ENCODE measurements around the gene RAI1.

DNA sequence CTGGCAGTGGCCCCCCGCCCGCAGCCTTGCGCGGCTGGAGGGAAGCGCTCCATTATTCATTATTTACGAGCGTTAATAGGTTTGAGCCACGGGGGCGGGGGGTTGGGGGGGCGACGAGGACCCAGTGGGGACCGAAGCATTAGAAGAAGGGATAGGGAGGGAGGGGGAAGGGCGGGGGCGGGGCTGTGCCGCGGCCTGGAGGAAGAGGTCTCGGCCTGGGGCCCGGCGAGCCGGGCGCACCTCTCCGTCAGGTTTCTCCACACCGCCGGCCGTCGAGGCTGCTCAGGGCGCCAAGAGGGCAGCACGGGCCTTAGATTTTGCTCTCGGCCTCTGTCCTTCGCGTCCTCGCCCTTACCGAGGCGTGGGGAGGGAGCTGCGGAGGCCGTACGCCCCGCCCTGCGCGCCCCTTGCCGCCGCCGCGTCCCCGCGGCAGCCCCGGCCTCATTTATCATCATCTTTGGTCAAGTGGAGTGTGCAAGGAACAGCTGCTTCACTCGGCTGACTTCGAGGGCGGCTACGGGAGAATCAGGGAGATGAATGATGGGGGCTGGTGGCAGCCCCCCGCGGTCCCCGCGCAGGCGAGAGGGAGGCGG lies 101.4 kb downstream of the RAI1 start:
- TF ChIP-seq POLR2AphosphoS5 (IDR thresholded peaks at IDR 0.05; ENCODE audit: borderline replicate concordance, low read depth, low read length) (no peak), EZH2 (IDR thresholded peaks at IDR 0.05) (no peak)
